Measurements from ENCODE around the gene STK32C.
A peak's percentile ranks its signal among the peaks of the same experiment; 100 is the strongest.

The STK32C gene

GRCh38 chr10:132212816-132213215 lies 94.9 kb downstream of the STK32C start:
- no peak for DNase-seq (ENCODE audit: low read depth, low spot score)

- no peak for DNase-seq (ENCODE audit: low read depth, low spot score)
Measured at GRCh38 chr10:132211246-132211645, 96.5 kb downstream of the STK32C start.

DNA sequence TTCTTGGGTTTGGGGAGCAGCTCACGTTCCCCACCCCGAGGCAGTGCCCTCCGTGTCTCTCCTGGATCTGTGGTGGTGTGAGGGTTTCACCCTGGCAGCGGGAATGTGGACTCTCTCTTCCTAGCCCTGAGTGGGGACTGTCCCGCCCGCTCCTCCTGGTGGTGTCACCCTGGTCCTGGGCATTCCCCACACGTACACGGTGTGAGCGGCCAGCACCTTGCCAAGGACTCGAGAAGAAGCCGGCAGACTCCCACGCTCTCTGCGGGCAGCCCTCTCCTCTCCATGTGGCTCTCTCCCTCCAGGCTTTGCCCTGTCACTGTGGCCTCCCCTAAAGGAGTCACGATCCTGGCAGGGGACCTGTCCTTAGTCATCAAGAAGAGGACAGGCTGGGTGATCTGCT lies 97.0 kb downstream of the STK32C start:
- no peak for DNase-seq (ENCODE audit: low read depth, low spot score)

GRCh38 chr10:132209978-132210530 lies 97.7 kb downstream of the STK32C start:
- no peak for DNase-seq (ENCODE audit: low read depth, low spot score)

DNA sequence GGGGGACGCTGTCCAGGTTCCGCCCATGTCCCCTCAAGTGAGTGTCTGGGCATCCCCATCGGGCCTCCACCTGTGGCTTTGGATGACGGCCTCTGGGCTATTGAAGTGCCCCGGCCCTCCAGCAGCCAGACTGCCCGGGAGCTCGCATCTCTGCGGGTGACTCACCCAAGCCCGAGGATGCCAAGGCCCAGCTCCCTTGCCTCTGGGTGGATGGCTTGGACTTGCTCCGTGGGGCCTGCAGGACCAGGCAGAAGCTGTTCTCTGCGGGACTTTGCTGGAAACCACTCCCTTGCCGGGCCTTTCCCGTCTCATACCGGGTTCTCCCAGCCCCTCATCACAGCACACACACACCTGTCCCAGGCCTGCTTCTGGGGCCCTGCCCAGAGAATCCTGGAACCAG lies 98.6 kb downstream of the STK32C start:
- peak; percentile 82 for DNase-seq (ENCODE audit: low read depth, low spot score)

DNA sequence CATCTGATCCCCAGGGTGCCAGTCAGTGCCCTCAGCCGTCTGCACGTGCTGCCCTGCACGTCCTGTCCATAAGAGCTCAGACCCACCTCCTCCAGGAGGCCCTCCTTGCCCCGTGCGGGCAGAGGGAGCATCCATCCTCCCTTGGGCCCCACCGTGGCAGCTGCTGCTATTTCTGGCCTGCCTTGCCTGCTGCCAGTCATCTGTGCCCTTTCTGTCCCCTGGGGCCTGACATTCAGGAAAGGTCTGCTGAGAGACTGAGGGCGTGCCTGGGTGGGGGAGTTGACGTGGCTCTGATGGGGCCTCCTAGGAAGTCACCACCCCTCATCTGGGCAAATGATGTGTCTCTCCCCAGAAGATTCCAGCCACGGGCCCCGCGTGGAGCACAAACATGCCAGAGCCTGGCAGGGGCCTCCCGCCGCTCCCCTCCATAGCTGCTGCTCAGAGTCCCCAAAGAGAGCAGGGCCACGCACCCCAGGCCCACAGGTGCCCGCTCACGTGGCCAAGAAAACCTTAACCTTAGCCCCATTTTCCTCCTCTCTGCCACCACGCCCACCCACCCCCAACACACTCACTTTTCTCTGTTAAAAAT lies 99.2 kb downstream of the STK32C start:
- DNase-seq (ENCODE audit: low read depth, low spot score): no peak

GRCh38 chr10:132207536-132208461 lies 100.0 kb downstream of the STK32C start:
- DNase-seq (ENCODE audit: low read depth, low spot score): no peak

DNA sequence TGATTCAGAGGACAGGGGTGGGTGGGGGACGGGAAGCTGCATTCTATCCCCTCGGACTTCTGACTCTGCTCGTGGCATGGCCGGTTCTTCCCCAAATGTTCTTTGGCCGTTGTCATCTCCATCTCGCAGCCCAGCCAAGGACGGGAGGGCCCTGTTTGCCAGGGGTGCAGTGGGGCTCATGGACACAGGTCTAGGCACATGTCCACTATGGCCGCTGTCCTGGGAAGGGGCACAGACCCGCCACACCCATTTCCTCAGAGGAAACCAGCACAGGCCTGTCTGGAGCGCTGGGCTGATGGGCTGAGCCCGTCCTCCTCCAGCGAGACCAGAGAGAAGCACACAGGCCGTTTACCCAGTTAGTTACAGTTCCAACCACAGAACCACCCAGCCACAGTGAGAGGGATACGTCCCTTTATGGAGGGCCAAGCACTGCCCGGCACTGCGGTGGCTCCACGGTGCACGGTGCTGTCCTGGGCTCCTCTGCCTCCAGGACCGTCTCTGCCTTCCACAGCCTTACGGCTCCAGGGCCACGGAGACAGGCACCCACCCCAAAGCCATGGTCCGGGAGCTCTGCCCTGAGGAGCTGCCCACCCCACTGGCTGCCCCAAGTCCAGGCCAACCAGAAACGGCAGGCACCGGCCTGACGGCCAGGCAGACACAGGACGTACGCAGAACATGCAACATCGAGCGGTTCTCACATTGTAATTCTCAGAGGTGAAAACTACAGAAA lies 100.8 kb downstream of the STK32C start:
- no peak for DNase-seq (ENCODE audit: low read depth, low spot score)

- DNase-seq (ENCODE audit: low read depth, low spot score): no peak
Measured at GRCh38 chr10:132206377-132206745, 101.4 kb downstream of the STK32C start.

DNA sequence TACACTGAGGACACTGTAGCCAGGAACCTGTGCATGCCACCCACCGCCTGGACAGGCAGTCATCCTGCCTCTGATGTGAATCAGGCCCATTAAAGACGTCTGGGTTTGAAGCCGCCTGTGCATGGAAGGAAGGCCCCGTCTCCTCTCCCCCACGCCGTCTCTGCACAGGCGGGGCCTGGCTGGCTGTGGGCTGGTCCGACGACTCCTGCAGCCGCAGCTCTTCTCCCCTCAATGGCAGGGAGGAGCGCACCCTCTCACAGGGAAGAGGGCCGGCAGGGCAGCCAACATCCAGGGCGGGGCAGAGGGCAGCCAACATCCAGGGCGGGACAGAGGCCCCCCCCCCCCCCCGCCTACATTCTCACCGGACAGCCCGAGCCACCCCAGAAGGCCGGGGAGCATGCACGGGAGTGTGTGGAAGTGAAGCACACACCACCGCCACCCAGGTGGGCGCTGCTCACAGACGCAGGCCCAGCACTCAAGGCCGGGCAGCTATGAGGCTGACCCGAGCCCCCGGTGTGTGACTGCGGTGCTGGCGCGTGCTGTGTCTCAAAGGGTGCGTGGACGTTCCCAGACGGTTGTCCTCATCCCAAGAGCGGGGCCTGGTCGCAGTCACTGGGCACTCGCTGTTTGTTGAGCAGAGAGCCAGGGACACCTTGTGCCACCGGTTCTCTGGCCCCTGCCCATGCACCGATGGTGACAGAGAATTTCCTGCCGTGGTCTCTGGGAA lies 101.9 kb downstream of the STK32C start:
- no peak for DNase-seq (ENCODE audit: low read depth, low spot score)

DNA sequence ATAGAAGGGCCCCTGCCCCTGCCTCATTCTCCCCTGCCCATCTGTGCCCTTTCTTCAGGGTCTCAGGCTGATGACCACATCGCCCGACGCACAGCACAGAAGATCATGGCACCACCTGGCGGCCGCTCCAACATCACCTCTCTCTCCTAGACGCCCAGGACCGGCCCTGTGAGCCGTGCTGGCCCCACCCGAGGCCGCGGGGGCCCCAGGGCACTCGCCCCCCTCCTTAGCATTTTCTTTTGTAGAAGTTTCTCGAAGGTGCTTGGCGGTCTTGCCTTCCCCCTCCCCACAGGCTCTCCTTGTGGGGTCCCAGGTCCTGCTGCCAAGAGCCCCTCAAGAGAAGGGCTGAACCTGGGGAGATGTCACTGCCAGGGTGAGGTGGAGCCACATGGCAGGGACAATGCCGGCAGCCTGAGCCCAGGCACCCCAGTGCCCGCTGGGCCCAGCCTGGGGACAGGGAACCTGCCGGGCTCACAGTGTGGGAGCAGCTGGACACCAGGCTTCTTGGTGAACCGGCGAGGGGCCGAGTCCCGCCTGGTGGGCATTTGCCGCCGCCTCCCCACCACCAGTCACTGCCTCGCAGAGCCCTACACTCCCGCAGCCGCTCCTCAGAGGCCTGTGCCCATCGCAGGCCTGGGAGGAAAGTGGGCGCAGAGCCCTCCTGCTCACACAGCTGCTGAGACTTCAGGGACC lies 102.8 kb downstream of the STK32C start:
- no peak for DNase-seq (ENCODE audit: low read depth, low spot score)

- DNase-seq (ENCODE audit: low read depth, low spot score): no peak
Measured at GRCh38 chr10:132204078-132204780, 103.5 kb downstream of the STK32C start.

DNA sequence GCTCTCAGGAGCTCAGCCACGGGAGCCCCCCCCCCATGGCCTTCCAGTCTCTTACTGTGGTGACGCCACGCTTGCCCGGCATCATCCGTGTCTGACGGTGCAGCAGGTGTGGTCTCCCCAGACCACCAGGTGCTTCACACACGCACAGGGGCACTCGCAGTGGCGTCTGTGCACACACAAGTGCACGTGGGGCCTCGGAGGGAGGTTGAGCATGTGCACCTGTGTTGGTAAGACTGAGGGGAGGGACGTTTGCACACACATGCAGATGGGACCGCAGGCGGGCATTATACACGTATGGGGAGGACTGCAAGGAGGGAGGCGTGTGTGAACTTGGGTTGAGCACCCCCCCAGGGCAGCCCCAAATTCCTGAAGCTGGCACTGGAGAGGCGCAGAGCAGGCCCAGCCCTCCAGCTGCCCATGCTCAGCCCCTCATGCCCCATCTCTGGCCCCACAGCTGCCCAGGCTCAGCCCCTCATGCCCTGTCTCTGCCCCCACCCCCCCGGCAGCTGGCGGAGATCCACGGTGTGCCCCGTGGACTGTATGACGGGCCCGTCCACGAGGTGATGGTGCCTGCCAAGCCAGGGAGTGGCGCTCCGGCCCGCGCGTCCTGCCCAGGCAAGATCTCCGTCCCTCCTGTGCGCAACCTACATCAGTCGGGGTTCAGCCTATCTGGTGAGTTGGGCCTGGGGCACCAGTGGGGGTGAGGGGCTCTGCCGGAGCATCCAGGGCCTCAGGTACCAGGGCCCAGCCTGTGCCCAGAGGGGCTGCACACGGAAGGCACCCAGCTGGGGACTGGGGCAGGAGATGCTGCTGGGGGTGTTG lies 104.3 kb downstream of the STK32C start:
- DNase-seq (ENCODE audit: low read depth, low spot score): no peak

GRCh38 chr10:132202070-132202970 lies 105.4 kb downstream of the STK32C start:
- no peak for DNase-seq (ENCODE audit: low read depth, low spot score)

- DNase-seq (ENCODE audit: low read depth, low spot score): no peak
Measured at GRCh38 chr10:132201111-132201969, 106.4 kb downstream of the STK32C start.

DNA sequence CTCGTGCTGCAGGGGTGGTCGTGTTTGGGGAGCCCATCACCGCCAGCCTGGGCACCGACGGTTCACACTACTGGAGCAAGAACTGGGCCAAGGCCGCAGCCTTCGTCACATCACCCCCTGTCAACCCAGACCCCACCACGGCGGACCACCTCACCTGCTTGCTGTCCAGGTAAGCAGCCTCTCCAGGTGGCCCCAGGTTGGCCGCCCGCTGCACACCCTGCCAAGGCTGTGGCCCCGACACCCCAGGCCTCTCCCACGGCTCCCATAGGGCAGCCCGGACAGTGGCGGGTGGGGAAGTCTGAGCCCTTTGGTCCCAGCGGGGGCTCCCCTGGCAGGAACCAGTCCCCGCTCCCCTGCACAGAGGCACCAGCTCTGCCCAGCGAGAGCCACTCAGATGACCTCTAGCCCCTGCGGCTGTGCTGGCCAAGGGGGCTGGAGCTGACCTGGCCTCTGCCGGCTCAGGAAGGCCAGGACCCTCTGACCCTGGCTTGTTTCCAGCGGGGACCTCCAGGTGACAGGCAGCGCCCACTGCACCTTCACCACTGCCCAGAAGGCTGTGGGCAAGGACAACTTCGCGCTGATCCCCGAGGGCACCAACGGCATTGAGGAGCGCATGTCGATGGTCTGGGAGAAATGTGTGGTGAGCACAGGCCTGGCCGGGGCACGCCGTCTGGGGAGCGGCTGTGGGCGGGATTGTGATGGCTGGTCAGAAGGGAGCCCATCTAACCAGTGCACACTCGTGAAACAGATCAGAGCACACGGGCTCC lies 107.2 kb downstream of the STK32C start:
- DNase-seq (ENCODE audit: low read depth, low spot score): no peak

DNA sequence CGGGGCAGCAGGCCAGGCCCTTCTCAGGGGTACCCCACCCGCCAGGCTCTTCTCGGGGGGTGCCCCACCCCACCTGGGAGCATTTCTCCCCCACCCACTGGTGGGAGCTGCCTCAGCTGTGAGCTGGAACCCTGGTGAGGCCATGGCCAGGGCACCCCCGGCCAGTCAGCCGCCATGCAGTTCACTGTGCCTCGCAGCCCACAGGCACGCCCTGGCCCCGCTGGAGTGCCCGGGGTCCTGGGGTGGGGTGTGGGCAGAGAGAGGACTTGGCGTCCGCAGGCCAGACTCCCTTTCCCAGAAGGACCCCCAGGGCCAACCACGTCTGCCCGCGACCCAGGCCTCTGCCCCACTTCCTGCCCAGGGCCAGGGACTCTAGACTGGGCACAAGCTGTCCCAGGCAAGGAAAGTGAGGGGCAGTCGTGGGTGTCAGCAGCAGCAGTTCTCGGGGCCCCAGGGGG lies 107.9 kb downstream of the STK32C start:
- DNase-seq (ENCODE audit: low read depth, low spot score): no peak

Data from astrocyte of the hippocampus (primary cell).